SW480 (cell line): Measurements from ENCODE around the gene HNRNPC.

ENCODE experiments used
- DNase-seq: peaks from one replicate; pipeline ENCODE4 v3.0.0-alpha.2; 2016; ENCODE audit warnings: low spot score

Gene HNRNPC

GRCh38 chr14:21210023-21210422 lies 59.2 kb downstream of the HNRNPC start:
- no peak for DNase-seq

GRCh38 chr14:21209185-21209584 lies 60.1 kb downstream of the HNRNPC start:
- DNase-seq, result no peak

- DNase-seq, result no peak
These were observed 60.7 kb downstream of the HNRNPC start for GRCh38 chr14:21208554-21208953.

GRCh38 chr14:21206753-21207684 lies 62.2 kb downstream of the HNRNPC start:
- DNase-seq, result no peak

- no peak for DNase-seq
These were observed 63.3 kb downstream of the HNRNPC start for GRCh38 chr14:21205678-21206581.

GRCh38 chr14:21205026-21205677 lies 64.1 kb downstream of the HNRNPC start:
- no peak for DNase-seq

GRCh38 chr14:21204167-21205025 lies 64.8 kb downstream of the HNRNPC start:
- DNase-seq, result no peak

GRCh38 chr14:21203470-21204166 lies 65.6 kb downstream of the HNRNPC start:
- DNase-seq, result no peak

GRCh38 chr14:21202463-21203358 lies 66.5 kb downstream of the HNRNPC start:
- DNase-seq, result no peak

- DNase-seq, result no peak
These were observed 67.3 kb downstream of the HNRNPC start for GRCh38 chr14:21201732-21202462.

- no peak for DNase-seq
These were observed 68.3 kb downstream of the HNRNPC start for GRCh38 chr14:21200752-21201461.

- DNase-seq, result no peak
These were observed 69.4 kb downstream of the HNRNPC start for GRCh38 chr14:21199611-21200560.

- DNase-seq, result no peak
These were observed 71.6 kb downstream of the HNRNPC start for GRCh38 chr14:21197418-21198205.

- no peak for DNase-seq
These were observed 74.6 kb downstream of the HNRNPC start for GRCh38 chr14:21194597-21194996.

GRCh38 chr14:21192875-21193535 lies 76.2 kb downstream of the HNRNPC start:
- no peak for DNase-seq

- DNase-seq, result no peak
These were observed 76.8 kb downstream of the HNRNPC start for GRCh38 chr14:21192447-21192822.
